CD4-positive, alpha-beta T cell treated with Interleukin-6 for 4 hours (primary cell): ENCODE results near the gene HINT3.
"Not testable (repeated sequence)": the region's sequence is repeated elsewhere in the genome, so short reads cannot be mapped to it uniquely, and the experiment has no call there.

Source experiments
- DNase-seq: peaks from one replicate; pipeline ENCODE4 v3.0.0-alpha.2; 2020; ENCODE audit warnings: mixed read lengths

Gene HINT3

GRCh38 chr6:125963817-125964216, 7.2 kb downstream of the HINT3 start:
- no peak for DNase-seq

- DNase-seq = no peak
Observed at GRCh38 chr6:125966569-125966968, 10.0 kb downstream of the HINT3 start.

DNA sequence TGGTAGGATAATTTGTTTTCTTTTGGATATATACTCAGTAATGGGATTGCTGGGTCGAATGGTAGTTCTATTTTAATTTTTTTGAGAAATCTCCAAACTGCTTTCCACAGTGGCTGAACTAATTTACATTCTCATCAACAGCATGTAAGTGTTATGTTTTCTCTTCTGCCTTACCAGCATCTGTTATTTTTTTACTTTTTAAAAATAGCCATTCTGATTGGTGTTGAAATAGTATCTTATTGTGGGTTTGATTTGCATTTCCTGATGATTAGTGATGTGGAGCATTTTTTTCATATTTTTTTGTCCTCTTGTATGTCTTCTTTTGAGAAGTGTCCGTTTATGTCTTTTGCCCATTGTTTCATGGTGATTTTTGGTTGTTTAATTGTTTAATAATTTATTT, 11.9 kb downstream of the HINT3 start:
- DNase-seq = no peak

DNA sequence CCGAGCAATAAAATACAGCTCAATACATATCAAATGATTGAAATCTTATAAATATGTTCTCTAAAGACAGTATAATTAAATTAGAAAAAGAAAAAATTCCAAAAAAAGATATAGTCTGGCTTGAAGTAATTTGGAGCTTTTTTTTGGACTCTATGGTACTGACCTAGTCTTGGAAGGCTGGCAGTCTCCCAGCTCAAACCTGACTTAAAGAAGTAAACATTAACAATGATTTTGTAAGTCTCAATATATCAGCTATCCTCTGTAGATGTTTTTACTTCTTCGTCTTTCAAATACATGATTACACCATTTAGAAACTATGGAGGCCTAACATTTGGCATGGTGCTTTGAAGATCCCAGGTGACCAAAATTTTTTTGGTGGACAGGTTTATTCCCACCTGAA, 14.2 kb downstream of the HINT3 start:
- DNase-seq = no peak

DNA sequence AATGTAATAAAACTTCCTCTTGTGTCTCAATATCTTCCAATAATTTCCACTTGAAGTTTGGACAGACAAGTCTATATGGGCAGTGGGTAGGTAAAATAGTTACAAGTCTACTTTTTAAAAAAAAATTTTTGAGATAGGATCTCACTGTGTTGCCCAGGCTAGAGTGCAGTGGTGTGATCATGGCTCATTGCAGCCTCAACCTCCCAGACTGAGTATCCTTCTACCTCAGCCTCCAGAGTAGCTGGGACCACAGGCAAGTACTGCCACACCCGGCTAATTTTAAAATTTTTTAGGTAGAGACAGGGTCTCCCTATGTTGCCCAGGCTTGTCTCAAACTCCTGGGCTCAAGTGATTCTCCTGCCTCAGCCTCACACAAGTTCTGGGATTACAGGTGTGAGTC, 15.9 kb downstream of the HINT3 start:
- not testable (repeated sequence) for DNase-seq

DNA sequence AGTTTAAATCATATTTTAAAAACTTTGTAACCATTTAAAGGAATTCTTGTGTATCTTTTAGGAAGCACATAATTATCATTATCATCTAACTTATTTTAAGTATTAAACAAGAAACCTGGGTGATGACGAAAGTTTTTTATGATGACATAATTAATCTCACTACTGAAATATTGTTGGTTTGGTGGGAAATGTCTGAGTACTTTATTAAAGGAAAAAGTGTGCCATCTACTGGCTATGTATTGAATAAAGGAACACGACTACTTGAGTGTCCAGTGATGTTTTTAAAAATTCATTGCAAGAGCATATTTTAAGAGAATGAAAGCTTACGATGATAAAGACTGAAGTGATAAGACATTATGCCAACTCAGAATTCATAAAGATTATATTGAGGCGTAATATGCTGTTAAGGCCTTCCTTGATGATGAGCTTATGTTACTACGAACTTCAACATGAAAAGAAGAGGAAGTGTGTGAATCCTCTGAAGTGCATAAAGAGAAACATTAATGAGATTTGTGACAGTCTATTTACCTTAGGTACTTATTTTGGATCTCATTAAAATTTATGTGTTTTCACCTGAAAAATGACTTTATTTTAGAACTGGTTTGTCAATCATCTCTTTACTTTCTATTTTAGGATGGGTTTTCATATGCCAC, 17.8 kb downstream of the HINT3 start:
- no peak for DNase-seq

DNA sequence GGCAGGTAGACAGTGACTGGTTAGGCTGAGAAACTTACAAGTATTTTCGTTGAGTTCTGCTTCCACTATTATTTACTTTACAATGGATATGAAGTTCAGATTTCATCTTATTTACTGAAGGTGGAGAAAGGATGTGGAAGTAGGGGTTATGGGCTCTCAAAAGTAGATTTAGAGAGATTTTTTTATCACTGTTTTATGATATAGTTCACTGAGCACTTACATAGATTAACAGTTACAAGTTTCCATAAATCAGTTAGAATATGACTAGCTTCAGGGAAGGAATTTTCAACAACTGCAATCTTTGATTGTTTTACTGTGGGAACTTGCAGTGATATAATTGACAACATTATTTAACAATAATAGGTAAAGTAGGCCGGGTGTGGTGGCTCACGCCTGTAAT, 22.5 kb downstream of the HINT3 start:
- no peak for DNase-seq

DNA sequence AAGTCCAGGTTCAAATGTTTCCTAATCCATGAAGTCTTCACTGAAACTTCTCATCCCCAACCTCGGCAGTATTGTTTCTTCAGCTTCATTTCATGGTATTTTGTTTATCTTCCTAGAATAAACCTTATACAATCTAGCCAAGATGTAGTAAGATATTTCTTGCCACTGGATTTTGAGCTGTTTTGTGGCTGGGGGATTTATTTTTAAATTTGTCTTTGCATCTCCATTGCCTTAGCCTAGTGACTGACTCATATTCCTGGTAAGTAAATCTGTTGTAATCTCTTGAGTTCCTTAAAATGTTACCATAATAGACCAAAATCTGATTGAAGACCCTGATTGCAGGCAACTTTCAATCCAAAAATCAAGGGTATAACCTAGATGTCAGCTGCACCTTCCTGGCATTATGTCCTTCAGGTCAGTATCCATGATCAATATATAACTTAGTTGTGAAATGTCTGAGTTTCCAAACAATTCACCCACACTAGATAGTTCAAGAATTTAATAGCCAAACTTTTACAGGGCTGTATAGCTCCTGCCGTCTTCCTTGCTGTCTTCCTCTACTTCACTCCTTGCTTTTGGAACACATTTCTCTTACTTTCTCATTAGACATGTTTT, 25.1 kb downstream of the HINT3 start:
- DNase-seq = no peak

DNA sequence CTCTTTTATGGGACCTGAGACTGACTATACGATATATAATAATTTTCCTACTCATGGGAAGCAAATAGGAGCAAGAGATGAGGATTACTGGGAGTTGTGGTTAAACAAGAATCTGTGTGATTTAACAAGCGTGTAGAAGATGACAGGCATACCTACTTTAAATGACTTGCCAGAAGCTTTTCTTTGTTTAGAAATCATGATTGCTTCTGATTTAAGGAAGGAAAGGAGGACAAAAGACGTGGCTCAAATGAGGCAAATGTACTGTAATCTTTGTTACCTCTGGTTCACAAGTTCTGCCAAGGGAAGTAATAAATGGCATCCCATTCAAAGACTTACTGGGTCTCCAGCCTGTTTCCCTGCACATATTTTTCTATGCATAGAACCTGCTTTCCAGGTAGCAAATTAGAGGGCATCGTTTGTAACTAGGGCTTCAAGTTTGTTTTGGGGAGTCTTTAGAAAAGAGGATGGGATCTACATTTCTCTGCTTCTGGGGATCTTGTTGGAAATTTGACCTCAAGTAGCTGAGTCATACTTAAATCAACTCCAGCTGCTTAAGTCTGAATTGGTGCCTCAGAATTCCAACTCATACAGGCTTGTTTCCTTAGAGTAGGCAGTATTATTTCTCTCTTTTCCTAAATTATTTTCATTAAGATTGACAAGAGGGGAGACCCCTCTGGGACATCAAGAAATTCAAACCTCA, 26.8 kb downstream of the HINT3 start:
- no peak for DNase-seq

GRCh38 chr6:125984311-125984710, 27.7 kb downstream of the HINT3 start:
- no peak for DNase-seq

DNA sequence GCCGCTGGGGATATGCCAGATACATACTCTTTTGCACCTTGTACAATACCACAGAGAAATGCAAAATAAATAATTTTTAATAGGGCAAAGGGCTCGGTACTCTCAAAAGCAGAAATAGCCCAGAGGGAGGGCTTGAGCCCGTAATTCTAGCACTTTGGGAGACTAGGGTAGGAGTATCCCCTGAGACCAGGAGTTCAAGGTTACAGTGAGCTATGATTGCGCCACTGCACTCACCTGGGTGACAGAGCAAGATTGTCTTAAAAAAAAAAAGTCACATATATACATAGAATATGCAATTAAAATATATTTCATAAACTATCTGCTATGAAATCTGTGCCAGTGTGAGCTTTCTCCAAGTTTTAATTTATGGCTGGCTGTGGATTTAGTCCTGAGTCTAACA, 29.0 kb downstream of the HINT3 start:
- no peak for DNase-seq

DNA sequence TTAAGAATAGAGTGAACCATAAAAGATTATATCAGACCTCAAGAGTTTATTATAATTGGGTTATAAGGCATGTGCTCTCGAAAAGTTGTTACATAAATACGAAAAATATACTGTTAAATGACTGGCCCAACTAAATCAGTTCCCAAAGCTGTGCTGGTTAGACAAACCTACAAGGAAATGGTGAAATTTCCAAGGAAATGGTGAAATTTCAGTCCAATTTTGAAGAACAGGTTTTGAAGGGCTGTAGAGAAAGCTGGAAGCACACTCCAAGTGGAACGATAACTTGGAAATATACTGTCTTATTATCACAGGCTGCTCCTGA, 29.4 kb downstream of the HINT3 start:
- DNase-seq = no peak

DNA sequence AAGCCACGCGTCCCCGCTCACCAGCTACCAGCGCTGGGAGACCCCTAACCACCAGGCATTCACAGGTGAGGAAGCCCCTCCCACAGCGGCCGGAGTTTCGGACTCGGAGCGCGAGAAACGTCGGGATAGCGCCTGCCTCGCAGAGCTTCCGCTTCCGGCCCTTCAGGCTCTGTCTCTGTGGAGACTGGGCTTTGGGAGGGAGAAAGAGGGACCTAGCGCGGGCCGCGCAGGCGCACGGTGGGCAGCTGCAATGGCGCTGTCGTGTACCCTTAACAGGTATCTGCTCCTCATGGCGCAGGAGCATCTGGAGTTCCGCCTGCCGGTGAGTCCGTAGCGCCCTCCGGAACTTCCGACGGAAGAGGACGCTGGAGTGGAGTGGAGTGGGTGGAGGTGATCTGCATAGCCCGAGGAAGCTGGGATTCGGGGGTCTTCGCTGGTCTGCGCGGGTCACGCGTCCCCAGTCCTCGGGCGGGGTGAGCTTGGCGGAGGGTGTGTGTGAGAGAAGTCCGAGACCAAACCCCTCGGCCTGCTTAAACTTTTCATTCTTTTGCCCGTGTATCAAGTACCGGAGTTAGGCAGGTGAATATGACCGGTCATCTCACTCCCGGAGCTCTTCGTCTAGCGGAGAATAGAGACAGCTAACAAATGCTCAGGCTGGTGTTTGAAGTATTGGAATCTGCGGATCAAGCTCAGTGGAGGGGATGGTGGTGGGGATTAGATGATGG, 29.9 kb downstream of the HINT3 start, which contains the start of gene TRMT11:
Gene TRMT11, plus strand, starts transcription at position 240 of the 725 bp plus-strand sequence. Its CDS starts 11 bp downstream, at position 251.
- DNase-seq = peak; percentile 81

DNA sequence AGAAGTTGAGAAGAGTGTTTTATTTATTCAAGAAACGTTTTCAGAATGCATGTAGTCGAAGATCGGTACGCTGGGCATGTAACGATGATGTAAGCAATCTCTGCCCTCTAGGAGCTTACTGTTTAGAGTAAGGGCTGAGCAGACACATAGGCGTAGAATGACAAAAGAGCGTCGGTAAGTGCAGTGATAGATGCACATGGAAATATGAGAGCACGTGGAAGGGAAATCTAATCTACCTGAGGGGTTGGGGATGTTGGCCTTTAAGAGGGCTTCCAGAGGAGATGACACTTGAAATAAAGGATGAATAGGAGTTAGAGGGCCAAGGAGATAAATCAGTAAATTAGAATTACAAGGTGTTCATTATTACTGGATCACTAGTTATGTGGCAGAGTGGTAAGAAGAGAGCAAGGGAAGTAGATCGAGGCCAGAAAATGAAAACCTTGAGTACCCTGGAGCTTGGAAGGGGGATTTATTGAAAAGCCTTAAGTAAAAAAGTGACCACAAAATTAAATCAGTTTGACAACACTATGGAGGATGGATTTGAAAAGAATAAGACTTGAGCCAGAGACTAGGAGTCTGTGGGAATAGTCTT, 30.6 kb downstream of the HINT3 start:
- peak; percentile 23 for DNase-seq

- no peak for DNase-seq
Observed at GRCh38 chr6:125988280-125988679, 31.7 kb downstream of the HINT3 start.

DNA sequence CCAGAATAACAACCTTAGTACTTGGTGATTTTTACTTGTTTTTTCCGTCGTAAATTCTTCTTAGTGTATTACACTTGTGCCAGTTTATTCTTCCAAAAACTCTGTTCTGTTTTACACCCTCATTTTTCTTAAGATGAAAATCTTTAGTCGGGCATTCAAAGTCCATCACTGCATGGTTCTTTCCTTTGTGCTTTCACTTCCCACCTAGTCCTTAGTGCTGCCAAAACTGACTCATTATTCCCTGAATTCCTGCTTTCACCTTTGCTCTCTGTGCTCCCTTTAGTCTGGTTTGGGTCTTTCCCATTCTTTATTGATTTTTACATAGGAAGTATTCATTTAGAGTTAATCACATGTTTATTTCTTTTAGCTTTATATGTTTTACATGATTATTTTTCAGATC, 33.1 kb downstream of the HINT3 start:
- no peak for DNase-seq

DNA sequence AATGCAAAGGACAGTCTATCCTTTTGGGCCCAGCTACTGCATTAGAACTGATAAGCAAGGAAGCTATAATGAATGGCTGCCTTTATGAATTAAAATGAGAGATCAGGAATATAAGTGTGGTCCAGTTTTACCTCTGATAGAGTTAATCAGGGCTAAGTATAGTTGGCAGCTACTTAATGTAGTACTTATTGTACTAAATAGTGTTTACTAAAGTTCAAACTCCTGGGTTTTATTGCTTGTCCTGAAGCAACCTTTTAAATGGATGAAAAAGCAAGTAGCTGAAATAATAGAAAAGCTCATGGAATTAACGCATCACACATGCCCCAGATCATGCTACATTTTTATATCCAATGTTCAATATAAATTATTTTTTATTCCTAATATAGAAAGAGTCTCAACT, 35.1 kb downstream of the HINT3 start:
- DNase-seq = no peak

- DNase-seq = no peak
Observed at GRCh38 chr6:125994670-125995488, 38.3 kb downstream of the HINT3 start.

- peak; percentile 81 for DNase-seq
Observed at GRCh38 chr6:125995972-125996580, 39.5 kb downstream of the HINT3 start.

DNA sequence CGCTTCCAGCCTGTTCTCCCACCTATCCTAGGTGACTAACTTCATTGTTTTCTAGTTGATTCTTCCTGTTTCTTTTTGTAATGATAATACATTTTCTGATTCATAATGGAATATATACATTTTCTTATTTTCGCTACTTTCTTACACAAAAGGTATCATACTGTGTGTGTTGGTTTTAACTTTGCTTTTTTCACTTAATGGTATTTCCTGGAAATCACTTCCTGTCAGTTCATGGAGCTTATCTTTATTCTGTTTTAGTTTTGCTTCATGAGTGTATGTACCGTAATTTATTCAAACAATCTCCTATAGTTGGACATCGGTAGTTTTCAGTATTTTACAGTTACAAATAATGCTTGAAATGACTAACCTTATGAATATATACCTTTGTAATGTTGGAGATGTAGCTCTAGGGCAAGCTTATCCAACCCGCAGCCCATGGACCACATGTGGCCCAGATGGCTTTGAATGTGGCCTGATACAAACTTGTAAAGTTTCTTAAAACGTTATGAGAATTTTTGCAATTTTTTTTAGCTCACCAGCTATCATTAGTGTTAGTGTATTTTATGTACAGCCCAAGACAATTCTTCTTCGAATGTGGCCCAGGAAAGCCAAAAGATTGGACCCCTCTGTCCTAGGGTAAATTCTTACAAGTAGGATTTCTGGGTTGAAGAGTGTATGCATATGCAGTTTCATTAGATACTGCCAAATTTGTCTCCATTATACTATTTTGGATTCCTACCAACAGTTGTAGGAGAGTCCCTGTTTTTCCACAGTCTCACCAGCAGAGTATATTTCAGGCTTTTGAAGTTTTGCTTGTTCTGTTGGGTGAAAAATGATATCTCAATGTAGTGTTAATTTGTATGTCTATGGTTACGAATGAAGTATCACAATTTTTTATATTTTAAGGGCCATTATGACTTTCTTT, 46.4 kb downstream of the HINT3 start:
- no peak for DNase-seq

DNA sequence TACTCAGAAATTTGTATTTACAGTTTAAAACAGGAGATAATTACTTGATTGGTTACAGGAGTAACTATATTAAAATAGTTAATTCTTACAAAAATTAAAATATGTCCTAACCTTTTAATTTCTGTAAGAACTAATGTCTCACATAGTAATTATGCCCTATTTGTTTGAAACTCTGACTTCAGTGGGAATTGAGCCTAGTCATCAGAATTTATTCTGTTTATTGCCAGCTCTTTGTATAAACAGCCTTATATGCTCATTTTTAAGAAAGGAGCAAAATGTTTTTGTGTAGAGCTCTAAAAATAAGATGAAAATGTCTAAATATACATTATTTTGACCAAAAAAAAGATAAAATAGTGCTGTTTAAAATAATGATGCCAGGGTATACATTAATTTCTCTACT, 51.2 kb downstream of the HINT3 start:
- no peak for DNase-seq
